Testis (tissue), 3 donors: Measurements from ENCODE around the gene PTPRN2. TPM values are rescaled to one million over a fixed set of nuclear protein-coding genes. Genes with fewer than 3 reads are reported as not detected.

Experiments used
- DNase-seq: peaks from one replicate; pipeline ENCODE4 v3.0.0-alpha.2; 2019
- H3K27ac ChIP-seq, 2 donors: fragments of 200-600 bp; sonication (generic); one replicate each; pipeline ENCODE4 v1.5.1; 2019
- H3K27me3 ChIP-seq: fragments of 200-600 bp; sonication (generic); one replicate; pipeline ENCODE4 v1.5.1; 2019
- H3K36me3 ChIP-seq: fragments of 200-600 bp; sonication (generic); one replicate; pipeline ENCODE4 v1.5.1; 2017; ENCODE audit warnings: low read depth; ENCODE audit errors: missing control alignments
- H3K4me1 ChIP-seq: fragments of 200-600 bp; sonication (generic); one replicate; pipeline ENCODE4 v1.5.1; 2019
- H3K4me3 ChIP-seq, 2 donors: fragments of 200-600 bp; sonication (generic); one replicate each; pipeline ENCODE4 v1.5.1; 2017 to 2019
- H3K9me3 ChIP-seq: fragments of 200-600 bp; sonication (generic); one replicate; pipeline ENCODE4 v1.5.1; 2017
- POLR2A ChIP-seq: fragments of 450-650 bp; IDR thresholded peaks from one replicate; pipeline ENCODE4 v1.6.1; 2017; ENCODE audit warnings: antibody characterized with exemption, mild to moderate bottlenecking, moderate library complexity
- WGBS, 2 donors: methylation state at CpG; one replicate each; pipeline ENCODE4 v1.1.5; 2018; 5-methylcytosine and 5-hydroxymethylcytosine counted together
- intact Hi-C: fragments of 100-400 bp; cut with DNase I; formaldehyde crosslinking; loops from one replicate; pipeline ENCODE4 v1.15.1; 2023; ENCODE audit warnings: low total_unique reads
- polyA plus RNA-seq: library from polyadenylated mRNA; stranded (reverse); fragments of 350-450 nt; fragmentation: Illumina TruSeq; extraction: RNeasy Lipid Tissue Mini Kit (QIAGEN cat#74804); gene quantifications from one replicate; pipeline ENCODE4 v1.2.3, GENCODE V29; 2014; ENCODE audit warnings: low read depth, low replicate concordance; ENCODE audit not compliant: insufficient read depth
- total RNA-seq, 2 donors: library from RNA; depleted of rRNA; stranded (reverse); fragments of >200 nt; gene quantifications; one replicate each; pipeline ENCODE4 v1.2.3, GENCODE V29; 2016
- TF ChIP-seq, protein P1 (sequence below), 3 experiments: fragments of 450-650 bp in 2 of 3; fragments of 200-600 bp in 1 of 3; sonication (generic) in 1 of 3; IDR thresholded peaks; one replicate each; pipeline ENCODE4 v1.5.1; 2016 to 2019; ENCODE audit warnings: antibody characterized with exemption in 3 of 3, mild to moderate bottlenecking in 2 of 3, moderate library complexity in 1 of 3

PTPRN2 gene
- total and polyA plus RNA-seq, 3 donors from 2014 or later = 9.3 to 10.8 (median 9.8) TPM

DNA sequence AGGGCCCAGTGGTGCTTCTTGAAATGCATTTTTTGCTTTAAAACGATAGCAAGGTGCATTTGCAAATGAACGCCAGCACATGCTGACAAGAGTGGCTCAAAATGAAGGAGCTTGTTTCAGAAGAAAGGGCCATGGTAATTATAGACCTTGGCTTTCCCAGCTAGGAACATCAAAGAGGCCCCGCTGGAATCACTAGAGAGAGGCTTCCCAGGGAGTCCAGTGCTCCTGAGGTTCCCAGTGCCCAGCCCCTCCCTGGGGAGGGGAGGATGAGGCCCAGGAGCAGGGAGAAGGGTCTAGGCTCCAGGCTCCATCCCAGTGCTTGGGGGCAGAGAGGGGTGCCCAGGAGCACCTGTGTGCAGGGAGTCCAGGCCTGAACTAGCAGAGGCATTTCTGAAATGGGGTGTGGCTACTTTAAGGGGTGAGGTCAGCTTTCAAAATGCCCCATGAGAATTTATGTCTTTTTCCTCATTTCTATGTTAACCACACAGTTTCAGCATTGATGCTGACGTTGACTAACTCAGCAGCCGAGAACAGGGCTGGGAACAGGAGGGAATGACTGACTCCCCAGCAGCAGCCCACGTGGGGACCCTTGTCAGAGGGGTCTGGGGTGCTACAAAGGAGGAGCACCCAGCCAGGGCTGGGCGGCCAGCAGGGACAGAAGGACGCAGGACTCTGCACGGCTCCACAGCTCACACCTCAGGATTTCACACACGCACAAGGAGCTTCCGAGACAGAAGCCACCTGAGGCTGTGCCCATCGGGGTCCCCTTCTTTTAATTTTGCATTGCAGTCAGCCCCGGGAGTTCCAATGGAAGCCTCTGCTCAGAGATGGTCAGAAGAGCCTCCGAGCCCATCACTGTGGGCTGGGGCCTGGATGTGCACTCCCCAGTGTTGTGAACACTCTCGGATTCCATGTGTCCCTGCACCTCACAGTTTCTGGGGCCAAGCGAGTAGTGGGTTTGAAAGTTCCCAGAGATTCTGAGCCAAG, 570.2 kb downstream of the PTPRN2 start:
- no peaks in the 10 kb centered on the region for H3K27me3 ChIP-seq
- DNase-seq = no peak
- H3K4me3 ChIP-seq = no peak overlapping the region
- WGBS, 2 donors = 68 to 83% methylated on average over 6 to 16 of the region's 16 CpGs
- H3K9me3 ChIP-seq = no peaks in the 10 kb centered on the region
- H3K4me1 ChIP-seq = peaks cover 19% of the 10 kb centered on the region
- H3K27ac ChIP-seq = no peak overlapping the region
- H3K36me3 ChIP-seq = no peaks in the 10 kb centered on the region
- TF ChIP-seq, protein P1, sequence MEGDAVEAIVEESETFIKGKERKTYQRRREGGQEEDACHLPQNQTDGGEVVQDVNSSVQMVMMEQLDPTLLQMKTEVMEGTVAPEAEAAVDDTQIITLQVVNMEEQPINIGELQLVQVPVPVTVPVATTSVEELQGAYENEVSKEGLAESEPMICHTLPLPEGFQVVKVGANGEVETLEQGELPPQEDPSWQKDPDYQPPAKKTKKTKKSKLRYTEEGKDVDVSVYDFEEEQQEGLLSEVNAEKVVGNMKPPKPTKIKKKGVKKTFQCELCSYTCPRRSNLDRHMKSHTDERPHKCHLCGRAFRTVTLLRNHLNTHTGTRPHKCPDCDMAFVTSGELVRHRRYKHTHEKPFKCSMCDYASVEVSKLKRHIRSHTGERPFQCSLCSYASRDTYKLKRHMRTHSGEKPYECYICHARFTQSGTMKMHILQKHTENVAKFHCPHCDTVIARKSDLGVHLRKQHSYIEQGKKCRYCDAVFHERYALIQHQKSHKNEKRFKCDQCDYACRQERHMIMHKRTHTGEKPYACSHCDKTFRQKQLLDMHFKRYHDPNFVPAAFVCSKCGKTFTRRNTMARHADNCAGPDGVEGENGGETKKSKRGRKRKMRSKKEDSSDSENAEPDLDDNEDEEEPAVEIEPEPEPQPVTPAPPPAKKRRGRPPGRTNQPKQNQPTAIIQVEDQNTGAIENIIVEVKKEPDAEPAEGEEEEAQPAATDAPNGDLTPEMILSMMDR (IDR thresholded peaks at IDR 0.05) = no peak
- TF ChIP-seq POLR2A = no peak
- intact Hi-C loops = no loop called here

DNA sequence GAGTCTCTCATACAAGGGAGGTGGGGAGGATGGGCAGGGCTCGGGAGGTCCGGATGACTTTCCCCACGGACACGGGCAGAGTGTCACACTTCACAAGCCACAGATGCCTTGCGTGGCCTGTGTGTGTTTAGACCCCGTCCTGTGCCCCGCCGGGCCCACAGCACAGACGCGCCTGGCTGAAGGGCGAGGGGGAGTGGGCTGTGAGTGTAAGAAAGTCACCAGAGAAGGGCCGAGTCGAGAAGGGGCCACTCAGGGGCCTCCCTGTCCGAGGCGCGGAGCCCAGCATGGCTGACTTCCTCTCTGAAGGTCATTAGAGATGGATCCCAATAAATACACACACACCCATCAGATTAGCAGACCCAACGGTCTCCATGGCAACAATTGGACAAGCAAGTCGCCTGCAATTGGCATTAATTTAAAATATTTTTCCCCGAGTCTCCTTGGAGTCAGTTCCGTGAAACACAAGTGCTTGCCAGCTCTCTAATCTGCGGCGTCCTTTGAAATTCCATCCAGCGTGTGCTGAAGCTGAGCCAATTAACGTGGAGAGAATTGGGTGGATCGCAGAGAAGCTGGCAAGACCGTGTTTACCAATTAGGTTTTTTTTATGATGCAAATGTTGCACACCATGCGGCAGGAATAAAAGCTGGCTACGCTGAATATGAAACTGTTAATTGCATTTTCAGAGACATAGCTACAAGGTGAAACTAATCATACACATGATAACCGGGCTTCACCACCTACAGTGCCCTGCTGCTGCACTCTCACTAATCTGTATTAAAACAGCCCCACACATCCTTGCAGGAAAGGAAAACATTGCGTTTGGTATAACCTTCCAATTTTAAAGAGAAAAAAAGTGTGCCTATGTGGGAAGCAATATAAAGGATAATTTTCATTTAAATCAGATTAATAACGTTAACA, 571.2 kb downstream of the PTPRN2 start:
- Histone ChIP-seq H3K27ac (no peak overlapping the region), H3K4me1 (peaks cover 19% of the 10 kb centered on the region), H3K4me3 (peak overlapping the region in 1 of 2 donors; percentile 17), H3K36me3 (no peaks in the 10 kb centered on the region), H3K27me3 (no peaks in the 10 kb centered on the region), H3K9me3 (no peaks in the 10 kb centered on the region)
- WGBS, 2 donors = 19 to 25% methylated on average over 29 to 31 of the region's 31 CpGs
- TF ChIP-seq, protein P1 (IDR thresholded peaks at IDR 0.05) = no peak
- no peak for TF ChIP-seq POLR2A
- intact Hi-C loops = no loop called here
- peak; percentile 28 for DNase-seq

DNA sequence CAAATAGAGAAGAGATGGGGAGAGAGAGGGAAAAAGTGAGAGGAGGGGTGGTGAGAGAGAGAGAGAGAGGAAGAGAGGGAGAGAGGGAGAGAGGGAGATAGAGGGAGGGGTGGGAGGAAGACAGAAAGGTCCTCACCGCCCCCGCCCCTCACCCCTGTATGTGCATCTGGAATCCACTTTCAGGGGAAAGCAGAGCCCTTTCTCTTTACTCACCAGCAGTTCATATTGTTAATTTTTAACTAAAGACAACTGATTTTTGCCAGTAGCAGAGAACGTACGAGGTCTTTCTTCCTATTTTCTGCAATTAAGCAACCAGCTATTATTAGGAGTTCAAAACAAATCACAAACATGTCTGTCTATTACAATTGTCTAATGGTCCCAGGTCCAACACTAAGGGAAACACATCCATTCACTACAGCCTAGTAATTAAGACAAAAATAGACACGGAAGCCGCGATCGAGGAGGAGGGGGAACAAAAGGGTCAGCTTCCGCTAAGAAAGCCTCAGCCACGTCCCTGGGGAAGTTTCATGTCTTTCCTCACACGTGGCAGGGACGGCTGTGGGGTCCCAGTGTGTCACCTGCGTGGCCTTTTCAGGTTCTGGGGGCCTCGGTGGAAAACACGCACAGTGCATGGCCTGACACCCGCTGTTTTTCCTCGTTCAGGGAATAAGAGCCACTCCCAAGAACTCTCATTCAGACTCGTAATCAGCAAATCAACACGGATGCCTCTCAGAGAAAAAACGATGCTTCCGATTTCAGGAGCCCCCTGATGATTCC, 572.0 kb downstream of the PTPRN2 start:
- TF ChIP-seq POLR2A = no peak
- TF ChIP-seq, protein P1 (IDR thresholded peaks at IDR 0.05) = no peak
- peaks cover 19% of the 10 kb centered on the region for H3K4me1 ChIP-seq
- H3K36me3 ChIP-seq = no peaks in the 10 kb centered on the region
- intact Hi-C loops = no loop called here
- no peaks in the 10 kb centered on the region for H3K27me3 ChIP-seq
- peak; percentile 15 for DNase-seq
- WGBS, 2 donors = 21 to 24% methylated on average over 18 to 21 of the region's 21 CpGs
- H3K27ac ChIP-seq = no peak overlapping the region
- H3K4me3 ChIP-seq = peak overlapping the region in 1 of 2 donors; percentile 17
- no peaks in the 10 kb centered on the region for H3K9me3 ChIP-seq

DNA sequence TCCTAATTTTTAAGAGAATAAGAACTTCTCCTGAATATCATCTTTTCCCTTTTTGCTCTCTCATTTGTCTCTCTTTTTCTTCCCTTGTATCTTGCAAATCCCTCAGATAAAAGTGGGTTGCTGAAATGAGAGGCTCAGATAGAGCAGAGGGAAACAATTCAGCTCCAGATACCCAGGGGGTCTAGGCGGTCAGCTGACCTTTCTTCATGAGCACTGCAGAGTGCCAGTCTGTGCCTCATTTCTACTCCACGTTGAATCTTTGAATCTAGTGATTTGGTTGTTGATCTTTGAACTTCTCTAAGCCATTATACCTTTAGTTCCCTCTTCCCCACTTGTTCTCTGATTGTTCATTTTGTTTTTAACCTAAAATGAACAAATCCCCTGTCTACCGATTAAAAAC, 572.6 kb downstream of the PTPRN2 start:
- TF ChIP-seq, protein P1 (IDR thresholded peaks at IDR 0.05) = no peak
- TF ChIP-seq POLR2A = no peak
- no peak for DNase-seq
- no peaks in the 10 kb centered on the region for H3K36me3 ChIP-seq
- no peaks in the 10 kb centered on the region for H3K27me3 ChIP-seq
- H3K4me3 ChIP-seq = no peak overlapping the region
- intact Hi-C loops = no loop called here
- 42 to 65% methylated on average over 3 of the region's 3 CpGs for WGBS, 2 donors
- peaks cover 19% of the 10 kb centered on the region for H3K4me1 ChIP-seq
- H3K9me3 ChIP-seq = no peaks in the 10 kb centered on the region
- H3K27ac ChIP-seq = no peak overlapping the region
